Hematopoietic multipotent progenitor cell treated with erythropoietin and hydrocortisone succinate and interleukin-3 and kit ligand, for 8 days (in vitro differentiated cells): ENCODE results near the gene FBLN7.
"Not testable (repeated sequence)": the region's sequence is repeated elsewhere in the genome, so short reads cannot be mapped to it uniquely, and the experiment has no call there.

ENCODE experiments used
- DNase-seq: peaks from one replicate; pipeline ENCODE4 v3.0.0-alpha.2; 2015

FBLN7 gene

GRCh38 chr2:112187046-112187715 is 49.0 kb downstream of the FBLN7 start:
- DNase-seq, result no peak

GRCh38 chr2:112187805-112188596 is 49.8 kb downstream of the FBLN7 start:
- DNase-seq, result peak; percentile 81

- no peak for DNase-seq
Measured at GRCh38 chr2:112189001-112189556, 50.9 kb downstream of the FBLN7 start.

- no peak for DNase-seq
Measured at GRCh38 chr2:112194028-112194427, 55.8 kb downstream of the FBLN7 start.

- no peak for DNase-seq
Measured at GRCh38 chr2:112194482-112194881, 56.3 kb downstream of the FBLN7 start.

- no peak for DNase-seq
Measured at GRCh38 chr2:112195167-112195766, 57.1 kb downstream of the FBLN7 start.

- no peak for DNase-seq
Measured at GRCh38 chr2:112195950-112196349, 57.8 kb downstream of the FBLN7 start.

GRCh38 chr2:112197868-112198267 is 59.7 kb downstream of the FBLN7 start:
- DNase-seq, result no peak

GRCh38 chr2:112198780-112199179 is 60.6 kb downstream of the FBLN7 start:
- DNase-seq, result no peak

- no peak for DNase-seq
Measured at GRCh38 chr2:112199188-112199587, 61.0 kb downstream of the FBLN7 start.

- DNase-seq, result no peak
Measured at GRCh38 chr2:112201696-112202430, 63.7 kb downstream of the FBLN7 start.

GRCh38 chr2:112204411-112204810 is 66.2 kb downstream of the FBLN7 start:
- DNase-seq, result peak; percentile 35

GRCh38 chr2:112207905-112208304 is 69.7 kb downstream of the FBLN7 start:
- DNase-seq, result not testable (repeated sequence)

GRCh38 chr2:112216167-112216566 is 78.0 kb downstream of the FBLN7 start:
- DNase-seq, result peak; percentile 59

- DNase-seq, result no peak
Measured at GRCh38 chr2:112217854-112218253, 79.7 kb downstream of the FBLN7 start.

GRCh38 chr2:112220186-112220585 is 82.0 kb downstream of the FBLN7 start:
- DNase-seq, result no peak

GRCh38 chr2:112220831-112221230 is 82.6 kb downstream of the FBLN7 start:
- DNase-seq, result no peak

- DNase-seq, result peak; percentile 98
Measured at GRCh38 chr2:112229348-112229747, 91.2 kb downstream of the FBLN7 start.

GRCh38 chr2:112230371-112230770 is 92.2 kb downstream of the FBLN7 start:
- no peak for DNase-seq
